Measurements from ENCODE around the gene HES3.

HES3 gene

GRCh38 chr1:6251681-6252373 lies 7.8 kb downstream of the HES3 start:
- TF ChIP-seq, protein P1, sequence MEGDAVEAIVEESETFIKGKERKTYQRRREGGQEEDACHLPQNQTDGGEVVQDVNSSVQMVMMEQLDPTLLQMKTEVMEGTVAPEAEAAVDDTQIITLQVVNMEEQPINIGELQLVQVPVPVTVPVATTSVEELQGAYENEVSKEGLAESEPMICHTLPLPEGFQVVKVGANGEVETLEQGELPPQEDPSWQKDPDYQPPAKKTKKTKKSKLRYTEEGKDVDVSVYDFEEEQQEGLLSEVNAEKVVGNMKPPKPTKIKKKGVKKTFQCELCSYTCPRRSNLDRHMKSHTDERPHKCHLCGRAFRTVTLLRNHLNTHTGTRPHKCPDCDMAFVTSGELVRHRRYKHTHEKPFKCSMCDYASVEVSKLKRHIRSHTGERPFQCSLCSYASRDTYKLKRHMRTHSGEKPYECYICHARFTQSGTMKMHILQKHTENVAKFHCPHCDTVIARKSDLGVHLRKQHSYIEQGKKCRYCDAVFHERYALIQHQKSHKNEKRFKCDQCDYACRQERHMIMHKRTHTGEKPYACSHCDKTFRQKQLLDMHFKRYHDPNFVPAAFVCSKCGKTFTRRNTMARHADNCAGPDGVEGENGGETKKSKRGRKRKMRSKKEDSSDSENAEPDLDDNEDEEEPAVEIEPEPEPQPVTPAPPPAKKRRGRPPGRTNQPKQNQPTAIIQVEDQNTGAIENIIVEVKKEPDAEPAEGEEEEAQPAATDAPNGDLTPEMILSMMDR (IDR thresholded peaks at IDR 0.05; ENCODE audit: low read depth, low read length), result no peak
- no peak overlapping the region for H3K4me3 ChIP-seq (replicated peaks in 1 of 2; ENCODE audit: low read depth in 2 of 2, low read length in 2 of 2)
- DNase-seq (ENCODE audit: low read depth in 2 of 2), result no peak

GRCh38 chr1:6252374-6252710 lies 8.4 kb downstream of the HES3 start:
- TF ChIP-seq, protein P1 (IDR thresholded peaks at IDR 0.05; ENCODE audit: low read depth, low read length), result no peak
- H3K4me3 ChIP-seq (replicated peaks in 1 of 2; ENCODE audit: low read depth in 2 of 2, low read length in 2 of 2), result no peak overlapping the region
- no peak for DNase-seq (ENCODE audit: low read depth in 2 of 2)

GRCh38 chr1:6253380-6253779 lies 9.4 kb downstream of the HES3 start:
- TF ChIP-seq, protein P1 (IDR thresholded peaks at IDR 0.05; ENCODE audit: low read depth, low read length), result no peak
- H3K4me3 ChIP-seq (replicated peaks in 1 of 2; ENCODE audit: low read depth in 2 of 2, low read length in 2 of 2), result no peak overlapping the region
- DNase-seq (ENCODE audit: low read depth in 2 of 2), result no peak

GRCh38 chr1:6254691-6255090 lies 10.7 kb downstream of the HES3 start:
- no peak overlapping the region for H3K4me3 ChIP-seq (replicated peaks in 1 of 2; ENCODE audit: low read depth in 2 of 2, low read length in 2 of 2)
- TF ChIP-seq, protein P1 (IDR thresholded peaks at IDR 0.05; ENCODE audit: low read depth, low read length), result no peak
- no peak for DNase-seq (ENCODE audit: low read depth in 2 of 2)

DNA sequence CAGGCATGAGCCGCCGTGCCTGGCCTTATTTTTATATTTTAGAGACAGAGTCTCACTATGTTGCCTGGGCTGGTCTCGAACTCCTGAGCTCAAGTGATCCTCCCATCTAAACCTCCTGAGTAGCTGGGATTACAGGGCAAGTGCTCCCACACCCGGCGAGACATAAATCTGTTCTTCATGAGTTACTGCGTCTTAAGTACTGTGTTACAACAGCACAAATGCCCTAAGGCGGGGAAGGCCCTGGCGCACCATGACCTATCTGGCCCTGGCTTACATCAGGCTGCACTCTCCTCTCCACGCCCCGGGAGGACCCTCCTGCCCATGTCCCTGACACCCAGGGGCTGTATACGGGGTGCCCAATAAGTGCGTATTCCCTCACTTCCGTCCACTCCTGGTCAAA lies 12.7 kb downstream of the HES3 start:
- no peak for DNase-seq (ENCODE audit: low read depth in 2 of 2)
- TF ChIP-seq, protein P1 (IDR thresholded peaks at IDR 0.05; ENCODE audit: low read depth, low read length), result no peak
- no peak overlapping the region for H3K4me3 ChIP-seq (replicated peaks in 1 of 2; ENCODE audit: low read depth in 2 of 2, low read length in 2 of 2)

DNA sequence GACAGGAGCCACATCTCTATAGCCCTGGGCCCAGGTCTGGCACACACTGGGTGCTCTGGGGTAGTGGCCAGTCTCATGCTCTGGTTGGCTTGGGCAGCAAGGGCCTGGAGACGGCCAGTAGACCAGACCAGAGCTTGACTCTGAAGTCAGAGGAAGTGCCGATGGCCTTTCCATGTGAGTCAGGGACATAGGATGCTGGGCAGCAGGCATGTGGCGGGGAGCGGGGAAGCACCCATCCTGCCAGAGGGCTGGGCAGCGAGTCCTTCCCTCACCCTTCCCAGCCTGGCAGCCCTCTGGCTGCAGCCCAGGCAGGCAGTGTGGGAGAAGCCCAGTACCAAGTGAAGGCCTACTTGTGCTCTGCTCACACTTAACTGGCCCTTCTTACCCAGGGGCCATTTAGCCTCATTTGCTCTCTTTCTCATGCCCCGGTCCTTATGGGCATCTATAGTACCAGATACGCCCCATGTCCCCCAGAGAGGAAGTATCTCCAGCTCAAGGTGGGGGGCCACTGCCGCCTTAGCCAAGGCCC lies 13.6 kb downstream of the HES3 start:
- TF ChIP-seq, protein P1 (IDR thresholded peaks at IDR 0.05; ENCODE audit: low read depth, low read length), result no peak
- H3K4me3 ChIP-seq (replicated peaks in 1 of 2; ENCODE audit: low read depth in 2 of 2, low read length in 2 of 2), result no peak overlapping the region
- DNase-seq (ENCODE audit: low read depth in 2 of 2), result no peak

DNA sequence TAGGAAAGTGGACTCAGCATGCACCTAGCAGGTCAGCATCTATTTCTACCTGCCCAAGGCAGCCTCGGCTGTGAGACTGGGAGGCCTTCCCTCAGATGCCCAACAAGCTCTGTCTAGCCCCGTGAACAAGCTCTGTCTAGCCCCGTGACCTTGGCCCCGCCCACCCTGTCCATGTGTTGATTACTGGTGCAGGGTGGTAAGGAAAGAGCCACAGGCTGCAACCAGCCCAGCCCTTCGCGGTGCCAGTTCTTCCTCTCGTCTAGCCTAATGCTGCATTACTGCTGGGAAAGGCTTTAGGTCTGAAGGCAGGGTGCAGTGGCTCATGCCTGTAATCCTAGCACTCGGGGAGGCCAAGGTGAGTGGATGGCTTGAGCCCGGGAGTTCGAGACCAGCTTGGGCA lies 14.7 kb downstream of the HES3 start:
- no peak for DNase-seq (ENCODE audit: low read depth in 2 of 2)
- no peak overlapping the region for H3K4me3 ChIP-seq (replicated peaks in 1 of 2; ENCODE audit: low read depth in 2 of 2, low read length in 2 of 2)
- TF ChIP-seq, protein P1 (IDR thresholded peaks at IDR 0.05; ENCODE audit: low read depth, low read length), result no peak

Data from cardiac fibroblast (primary cell).